Neural crest cell (in vitro differentiated cells): ENCODE results near the gene ESR1. TPM values are rescaled to one million over a fixed set of nuclear protein-coding genes. Genes with fewer than 3 reads are reported as not detected.

Experiments used
- DNase-seq: peaks from one replicate; pipeline ENCODE4 v3.0.0; 2021; ENCODE audit warnings: low read depth, mixed read lengths, low spot score
- H3K27ac Mint-ChIP-seq: one replicate; pipeline ENCODE4 v1.8.0; 2021; ENCODE audit warnings: mild to moderate bottlenecking, mixed read lengths; ENCODE audit not compliant: unreplicated experiment
- H3K27me3 Mint-ChIP-seq: 2 replicates; pipeline ENCODE4 v1.8.0; 2021; ENCODE audit warnings: low read depth, mild to moderate bottlenecking, mixed read lengths
- H3K36me3 Mint-ChIP-seq: 2 replicates; pipeline ENCODE4 v1.8.0; 2021; ENCODE audit warnings: low read depth, mild to moderate bottlenecking, mixed read lengths
- H3K4me1 Mint-ChIP-seq: 2 replicates; pipeline ENCODE4 v1.8.0; 2021; ENCODE audit warnings: mixed read lengths
- H3K4me3 Mint-ChIP-seq: one replicate; pipeline ENCODE4 v1.8.0; 2021; ENCODE audit warnings: mild to moderate bottlenecking, mixed read lengths
- H3K9me3 Mint-ChIP-seq: 2 replicates; pipeline ENCODE4 v1.8.0; 2021; ENCODE audit warnings: mixed read lengths
- CTCF ChIP-seq: fragments of 200-600 bp; sonication (generic); conservative IDR thresholded peaks from 2 replicates; pipeline ENCODE4 v1.5.0; 2021; ENCODE audit warnings: antibody characterized with exemption, mild to moderate bottlenecking
- total RNA-seq: library from RNA; stranded (reverse); gene quantifications from 2 replicates; pipeline ENCODE4 v1.2.1, GENCODE V29; 2021

The ESR1 gene
- total RNA-seq, 1 donor from 2014 or later: not detected

GRCh38 chr6:151814614-151815013 lies 7.1 kb downstream of the ESR1 start:
- H3K27me3 Mint-ChIP-seq: peaks cover 95% of the 10 kb centered on the region
- no peaks in the 10 kb centered on the region for H3K4me1 Mint-ChIP-seq
- no peak for TF ChIP-seq CTCF
- H3K9me3 Mint-ChIP-seq: no peaks in the 10 kb centered on the region
- H3K27ac Mint-ChIP-seq: no peak overlapping the region
- DNase-seq: no peak
- no peaks in the 10 kb centered on the region for H3K36me3 Mint-ChIP-seq
- H3K4me3 Mint-ChIP-seq: no peak overlapping the region

- Mint-ChIP-seq H3K4me3 (no peak overlapping the region), H3K4me1 (no peaks in the 10 kb centered on the region), H3K27me3 (peaks cover 66% of the 10 kb centered on the region), H3K36me3 (no peaks in the 10 kb centered on the region), H3K9me3 (peaks cover 3% of the 10 kb centered on the region), H3K27ac (no peak overlapping the region)
- no peak for TF ChIP-seq CTCF
- DNase-seq: no peak
These were observed 15.0 kb downstream of the ESR1 start for GRCh38 chr6:151822252-151823111.

GRCh38 chr6:151826517-151827142 lies 19.1 kb downstream of the ESR1 start:
- no peaks in the 10 kb centered on the region for H3K36me3 Mint-ChIP-seq
- DNase-seq: no peak
- peaks cover 57% of the 10 kb centered on the region for H3K27me3 Mint-ChIP-seq
- H3K9me3 Mint-ChIP-seq: peaks cover 3% of the 10 kb centered on the region
- no peaks in the 10 kb centered on the region for H3K4me1 Mint-ChIP-seq
- TF ChIP-seq CTCF: no peak
- no peak overlapping the region for H3K27ac Mint-ChIP-seq
- H3K4me3 Mint-ChIP-seq: no peak overlapping the region

GRCh38 chr6:151832710-151833109 lies 25.2 kb downstream of the ESR1 start:
- peaks cover 60% of the 10 kb centered on the region for H3K27me3 Mint-ChIP-seq
- no peak overlapping the region for H3K4me3 Mint-ChIP-seq
- no peaks in the 10 kb centered on the region for H3K36me3 Mint-ChIP-seq
- H3K4me1 Mint-ChIP-seq: no peaks in the 10 kb centered on the region
- no peak overlapping the region for H3K27ac Mint-ChIP-seq
- no peaks in the 10 kb centered on the region for H3K9me3 Mint-ChIP-seq
- TF ChIP-seq CTCF: no peak
- no peak for DNase-seq

GRCh38 chr6:151835396-151835795 lies 27.9 kb downstream of the ESR1 start:
- no peak overlapping the region for H3K27ac Mint-ChIP-seq
- H3K27me3 Mint-ChIP-seq: peaks cover 51% of the 10 kb centered on the region
- no peak for DNase-seq
- no peak overlapping the region for H3K4me3 Mint-ChIP-seq
- no peaks in the 10 kb centered on the region for H3K9me3 Mint-ChIP-seq
- TF ChIP-seq CTCF: no peak
- H3K36me3 Mint-ChIP-seq: no peaks in the 10 kb centered on the region
- no peaks in the 10 kb centered on the region for H3K4me1 Mint-ChIP-seq
